Right lobe of liver (tissue), 4 donors: Measurements from ENCODE around the gene IGFBP4.
"Not testable (repeated sequence)": the region's sequence is repeated elsewhere in the genome, so short reads cannot be mapped to it uniquely, and the experiment has no call there.

Source experiments
- CTCF ChIP-seq, 4 donors: fragments of 200-600 bp in 3 of 4; fragments of 450-650 bp in 1 of 4; IDR thresholded peaks; one replicate each; pipeline versions ENCODE4 v1.5.1 to v1.8.0; 2016 to 2022; ENCODE audit warnings: antibody characterized with exemption in 4 of 4, mild to moderate bottlenecking in 2 of 4
- POLR2A ChIP-seq: fragments of 450-650 bp; IDR thresholded peaks from one replicate; pipeline ENCODE4 v1.6.1; 2017; ENCODE audit warnings: antibody characterized with exemption, mild to moderate bottlenecking
- donor health status: DM: no; HTN: no; CAD: no.
- donor health status: DM: no; HTN: no; CAD: no.
- donor health status: DM: no; HTN: yes; CAD: no.

GRCh38 chr17:40409540-40409939 is 33.7 kb upstream of the IGFBP4 start:
- not testable (repeated sequence) for TF ChIP-seq CTCF (IDR thresholded peaks at IDR 0.05); POLR2A
